OCI-LY7 (cell line): Measurements from ENCODE around the gene ARL4A. TPM values are rescaled to one million over a fixed set of nuclear protein-coding genes. Genes with fewer than 3 reads are reported as not detected.

Experiments
- BruUV-seq: library from RNA; stranded (reverse); fragments of 400-500 nt; replicated peaks from 2 replicates; lab custom pipeline; 2021; lab: Mats Ljungman, UMichigan
- CTCF ChIA-PET: fragments of 300-600 bp; sonication (Branson Sonifier 250); formaldehyde crosslinking; loops from one replicate; lab custom pipeline; 2022; ENCODE audit warnings: antibody characterized with exemption; ENCODE audit not compliant: unreplicated experiment; lab: Charles Lee
- POLR2A ChIA-PET: fragments of 300-600 bp; sonication (Branson Sonifier 250); formaldehyde crosslinking; loops from one replicate; lab custom pipeline; 2022; ENCODE audit warnings: antibody characterized with exemption; lab: Charles Lee
- DNase-seq: peaks from one replicate; pipeline ENCODE4 v3.0.0-alpha.2; 2015; ENCODE audit warnings: low spot score
- H2AFZ ChIP-seq: fragments of 200-600 bp; sonication (generic), shearing (Covaris generic); 2 replicates; pipeline ENCODE4 v1.6.1; 2014; ENCODE audit warnings: mild to moderate bottlenecking, antibody characterized with exemption, low read length, moderate library complexity
- H3K27ac ChIP-seq: fragments of 200-600 bp; sonication (generic); 2 replicates; pipeline ENCODE4 v1.5.1; 2014; ENCODE audit warnings: mixed run types, low read depth, mild to moderate bottlenecking, moderate library complexity, low read length, inconsistent platforms; ENCODE audit not compliant: poor library complexity, severe bottlenecking
- H3K36me3 ChIP-seq: fragments of 200-600 bp; sonication (generic); 2 replicates; pipeline ENCODE4 v1.6.1; 2014; ENCODE audit warnings: mild to moderate bottlenecking, antibody characterized with exemption, low read length, moderate library complexity, mixed read lengths; ENCODE audit not compliant: insufficient read depth
- H3K4me1 ChIP-seq: fragments of 200-600 bp; sonication (generic); 2 replicates; pipeline ENCODE4 v1.5.1; 2014; ENCODE audit warnings: mild to moderate bottlenecking, low read length; ENCODE audit not compliant: insufficient read depth, poor library complexity, severe bottlenecking
- H3K4me2 ChIP-seq: fragments of 200-600 bp; sonication (generic); 2 replicates; pipeline ENCODE4 v1.6.1; 2014; ENCODE audit warnings: mild to moderate bottlenecking, low read length
- H3K4me3 ChIP-seq: fragments of 200-600 bp; sonication (generic); 2 replicates; pipeline ENCODE4 v1.5.1; 2014; ENCODE audit warnings: mild to moderate bottlenecking, low read depth, low read length; ENCODE audit not compliant: poor library complexity, severe bottlenecking
- H3K79me2 ChIP-seq: fragments of 200-600 bp; sonication (generic); 2 replicates; pipeline ENCODE4 v1.6.1; 2016; ENCODE audit warnings: low read depth, mild to moderate bottlenecking, low read length, moderate library complexity, mixed read lengths; ENCODE audit not compliant: insufficient read depth
- H3K9me2 ChIP-seq: fragments of 200-600 bp; sonication (generic); 2 replicates; pipeline ENCODE4 v1.6.1; 2016; ENCODE audit warnings: mild to moderate bottlenecking, low read length, mixed read lengths; ENCODE audit not compliant: insufficient read depth
- H3K9me3 ChIP-seq: fragments of 200-600 bp; sonication (generic); 2 replicates; pipeline ENCODE4 v1.6.1; 2014; ENCODE audit warnings: mild to moderate bottlenecking, mixed run types, low read length, mixed read lengths
- H4K20me1 ChIP-seq: fragments of 200-600 bp; sonication (generic); 2 replicates; pipeline ENCODE4 v1.6.1; 2014; ENCODE audit warnings: mild to moderate bottlenecking, antibody characterized with exemption, low read length, moderate library complexity, mixed read lengths; ENCODE audit not compliant: insufficient read depth
- EZH2phosphoT487 ChIP-seq: fragments of 200-600 bp; sonication (generic); IDR thresholded peaks from 2 replicates; pipeline ENCODE4 v1.6.1; 2018; ENCODE audit warnings: low read depth, borderline replicate concordance, mild to moderate bottlenecking, mixed run types, antibody characterized with exemption, low read length, moderate library complexity, mixed read lengths
- intact Hi-C: fragments of 100-400 bp; cut with micrococcal nuclease; formaldehyde crosslinking; loops from one replicate; pipeline ENCODE4 v1.10.0; 2022; ENCODE audit not compliant: unreplicated experiment
- total RNA-seq, 2 experiments: library from RNA; depleted of rRNA in 1 of 2; stranded (reverse); fragments of >200 nt in 1 of 2; shearing (Covaris generic) in 1 of 2; gene quantifications; 2 replicates each; pipeline ENCODE4 v1.2.3, GENCODE V29; 2014 to 2022
- TF ChIP-seq, protein P1 (sequence below): fragments of 200-600 bp; sonication (generic); conservative IDR thresholded peaks from 2 replicates; pipeline ENCODE4 v1.5.1; 2014; ENCODE audit warnings: mild to moderate bottlenecking, antibody characterized with exemption, low read length, moderate library complexity, mixed read lengths

Gene ARL4A
- total RNA-seq, 2 experiments from 2014 or later, result 5.5 to 10.1 TPM

DNA sequence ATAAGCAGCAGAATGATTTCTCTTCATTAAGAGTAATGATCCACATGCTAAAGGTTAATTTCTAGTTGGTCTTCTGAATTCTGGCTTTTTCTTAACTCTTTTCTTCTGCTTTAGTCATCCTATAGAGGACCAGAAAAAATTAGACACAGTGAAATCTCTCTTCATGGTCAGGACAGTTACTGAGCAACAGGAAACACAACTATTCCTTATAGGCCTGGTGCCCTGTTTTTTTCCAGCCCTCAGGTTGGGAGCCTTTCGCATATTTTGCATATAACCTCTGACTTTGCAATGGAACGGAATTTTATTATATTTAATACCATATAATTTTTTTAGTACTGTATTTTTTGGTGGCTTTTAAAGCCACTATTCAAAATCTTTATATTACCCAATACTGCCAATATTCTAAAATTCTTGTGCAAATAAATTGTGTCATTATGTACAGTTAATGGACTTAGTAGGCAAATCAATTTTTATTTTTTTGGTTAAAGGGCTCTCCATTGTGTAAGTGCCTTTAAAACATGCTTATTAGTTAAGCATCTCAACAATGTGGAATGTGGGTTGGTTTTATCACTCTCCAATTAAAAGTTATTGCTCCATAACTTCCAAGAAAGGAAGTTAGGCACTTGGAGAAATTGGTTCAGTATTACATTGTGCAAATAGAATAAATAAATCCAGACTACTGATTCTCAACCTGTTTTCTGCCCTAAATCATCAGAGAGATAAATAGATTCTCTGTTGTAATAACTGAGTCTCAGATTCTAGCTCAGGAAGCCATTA, 22.5 kb downstream of the ARL4A start:
- H3K36me3 ChIP-seq, result no peaks in the 10 kb centered on the region
- H3K4me2 ChIP-seq, result no peak overlapping the region
- H3K9me3 ChIP-seq, result no peaks in the 10 kb centered on the region
- CTCF ChIA-PET, result no interaction called here
- H3K4me1 ChIP-seq, result no peaks in the 10 kb centered on the region
- intact Hi-C loops, result no loop called here
- H3K27ac ChIP-seq, result no peak overlapping the region
- H4K20me1 ChIP-seq, result peaks cover 3% of the 10 kb centered on the region; the same call in 1 of the 2 replicates
- H3K4me3 ChIP-seq, result no peak overlapping the region
- TF ChIP-seq, protein P1, sequence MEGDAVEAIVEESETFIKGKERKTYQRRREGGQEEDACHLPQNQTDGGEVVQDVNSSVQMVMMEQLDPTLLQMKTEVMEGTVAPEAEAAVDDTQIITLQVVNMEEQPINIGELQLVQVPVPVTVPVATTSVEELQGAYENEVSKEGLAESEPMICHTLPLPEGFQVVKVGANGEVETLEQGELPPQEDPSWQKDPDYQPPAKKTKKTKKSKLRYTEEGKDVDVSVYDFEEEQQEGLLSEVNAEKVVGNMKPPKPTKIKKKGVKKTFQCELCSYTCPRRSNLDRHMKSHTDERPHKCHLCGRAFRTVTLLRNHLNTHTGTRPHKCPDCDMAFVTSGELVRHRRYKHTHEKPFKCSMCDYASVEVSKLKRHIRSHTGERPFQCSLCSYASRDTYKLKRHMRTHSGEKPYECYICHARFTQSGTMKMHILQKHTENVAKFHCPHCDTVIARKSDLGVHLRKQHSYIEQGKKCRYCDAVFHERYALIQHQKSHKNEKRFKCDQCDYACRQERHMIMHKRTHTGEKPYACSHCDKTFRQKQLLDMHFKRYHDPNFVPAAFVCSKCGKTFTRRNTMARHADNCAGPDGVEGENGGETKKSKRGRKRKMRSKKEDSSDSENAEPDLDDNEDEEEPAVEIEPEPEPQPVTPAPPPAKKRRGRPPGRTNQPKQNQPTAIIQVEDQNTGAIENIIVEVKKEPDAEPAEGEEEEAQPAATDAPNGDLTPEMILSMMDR, result no peak
- no peak for TF ChIP-seq EZH2phosphoT487
- POLR2A ChIA-PET, result interaction anchor here (0.6 kb wide), 1 partner anchor 249 kb away, joined by 3 read pairs; no protein-coding TSS in a partner anchor
- H3K79me2 ChIP-seq, result no peaks in the 10 kb centered on the region
- no TSS peak for BruUV-seq
- H3K9me2 ChIP-seq, result no peaks in the 10 kb centered on the region
- DNase-seq, result no peak
- no peak overlapping the region for H2AFZ ChIP-seq

DNA sequence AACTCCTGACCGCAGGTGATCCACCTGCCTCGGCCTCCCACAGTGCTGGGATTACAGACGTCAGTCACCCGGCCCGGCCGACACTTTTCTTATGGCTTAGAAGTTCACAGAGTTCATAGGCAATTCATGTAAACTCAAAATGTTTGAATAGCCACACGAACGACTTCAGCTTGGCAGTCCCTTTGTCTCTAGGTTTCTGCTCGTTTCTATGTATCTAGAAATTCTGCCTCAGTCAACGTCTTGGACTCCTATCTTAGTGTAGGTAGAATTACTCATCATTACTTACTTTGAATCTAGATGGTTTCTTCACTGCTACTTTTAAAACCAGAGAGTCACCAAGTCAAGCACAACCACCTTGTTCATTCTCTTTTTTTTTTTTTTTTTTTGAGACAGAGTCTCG, 23.7 kb downstream of the ARL4A start:
- TF ChIP-seq, protein P1, result no peak
- TF ChIP-seq EZH2phosphoT487, result no peak
- Histone ChIP-seq H4K20me1 (peaks cover 3% of the 10 kb centered on the region; the same call in 1 of the 2 replicates), H3K27ac (no peak overlapping the region), H3K36me3 (no peaks in the 10 kb centered on the region), H3K4me2 (no peak overlapping the region), H2AFZ (no peak overlapping the region), H3K79me2 (no peaks in the 10 kb centered on the region), H3K4me3 (no peak overlapping the region), H3K4me1 (no peaks in the 10 kb centered on the region), H3K9me2 (no peaks in the 10 kb centered on the region), H3K9me3 (no peaks in the 10 kb centered on the region)
- CTCF ChIA-PET, result no interaction called here
- DNase-seq, result no peak
- BruUV-seq, result no TSS peak
- intact Hi-C loops, result no loop called here
- POLR2A ChIA-PET, result no interaction called here

DNA sequence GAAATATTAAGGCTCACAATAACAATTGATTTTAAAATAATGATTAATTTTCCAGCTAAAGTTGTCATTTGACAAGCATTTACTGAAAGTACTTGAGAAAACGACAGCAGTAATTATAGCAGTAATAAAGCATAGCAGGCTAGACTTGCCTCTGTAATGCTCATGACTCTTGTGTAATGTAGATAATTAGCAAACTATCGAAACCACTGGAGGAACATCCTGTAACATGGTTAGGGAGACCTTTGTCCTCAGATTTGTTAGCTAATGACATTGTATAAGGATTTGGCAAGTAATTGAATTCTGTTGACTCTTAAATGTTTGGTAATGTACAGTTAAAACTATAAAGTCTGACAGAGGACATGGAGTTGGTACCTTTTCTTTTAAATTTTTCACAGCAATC, 24.8 kb downstream of the ARL4A start:
- no peaks in the 10 kb centered on the region for H3K9me2 ChIP-seq
- H3K36me3 ChIP-seq, result no peaks in the 10 kb centered on the region
- intact Hi-C loops, result no loop called here
- H3K9me3 ChIP-seq, result no peaks in the 10 kb centered on the region
- no peak for DNase-seq
- peaks cover 3% of the 10 kb centered on the region; the same call in 1 of the 2 replicates for H4K20me1 ChIP-seq
- POLR2A ChIA-PET, result no interaction called here
- CTCF ChIA-PET, result no interaction called here
- TF ChIP-seq, protein P1, result no peak
- no peak for TF ChIP-seq EZH2phosphoT487
- H3K4me3 ChIP-seq, result no peak overlapping the region
- BruUV-seq, result no TSS peak
- no peak overlapping the region for H3K4me2 ChIP-seq
- no peak overlapping the region for H2AFZ ChIP-seq
- no peak overlapping the region for H3K27ac ChIP-seq
- H3K4me1 ChIP-seq, result no peaks in the 10 kb centered on the region
- H3K79me2 ChIP-seq, result no peaks in the 10 kb centered on the region
